HG03066 (cell line): ENCODE measurements around the gene NUP85.
A peak's percentile ranks its signal among the peaks of the same experiment; 100 is the strongest.
"Not testable (repeated sequence)": the region's sequence is repeated elsewhere in the genome, so short reads cannot be mapped to it uniquely, and the experiment has no call there.

ENCODE experiments used
- ATAC-seq: cut with Tn5 transposase; IDR thresholded peaks from one replicate; pipeline ENCODE4 v1.9.1; 2021; ENCODE audit warnings: low read depth; ENCODE audit not compliant: unreplicated experiment

Gene NUP85

DNA sequence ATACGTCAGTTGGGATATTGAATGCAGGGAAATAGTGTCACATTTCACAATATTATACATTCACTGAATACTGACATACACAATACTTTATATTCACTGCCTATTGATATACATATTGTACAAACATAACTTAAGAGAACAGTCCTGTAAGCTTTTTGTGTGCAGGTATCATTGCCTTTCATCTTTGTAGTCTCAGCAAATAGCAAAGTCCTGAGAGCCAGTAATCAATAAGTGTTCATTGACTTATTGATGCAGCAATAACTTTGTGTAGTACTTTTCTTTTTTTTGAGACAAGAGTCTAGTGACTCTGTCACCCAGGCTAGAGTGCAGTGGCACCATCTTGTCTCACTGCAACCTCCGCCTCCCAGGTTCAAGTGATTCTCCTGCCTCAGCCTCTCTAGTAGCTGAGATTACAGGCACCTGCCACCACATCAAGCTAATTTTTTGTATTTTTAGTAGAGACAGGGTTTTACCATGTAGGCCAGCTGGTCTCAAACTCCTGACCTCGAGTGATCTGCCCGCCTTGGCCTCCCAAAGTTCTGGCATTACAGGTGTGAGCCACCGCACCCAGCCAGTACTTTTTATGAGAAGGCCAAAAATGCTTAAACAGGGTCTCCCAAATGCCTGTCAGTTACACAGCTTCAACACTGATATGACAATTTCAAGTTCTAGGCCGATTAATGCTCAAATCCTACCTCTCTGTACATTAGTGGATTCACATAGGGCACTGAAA, 5.4 kb upstream of the NUP85 start:
- ATAC-seq: no peak

DNA sequence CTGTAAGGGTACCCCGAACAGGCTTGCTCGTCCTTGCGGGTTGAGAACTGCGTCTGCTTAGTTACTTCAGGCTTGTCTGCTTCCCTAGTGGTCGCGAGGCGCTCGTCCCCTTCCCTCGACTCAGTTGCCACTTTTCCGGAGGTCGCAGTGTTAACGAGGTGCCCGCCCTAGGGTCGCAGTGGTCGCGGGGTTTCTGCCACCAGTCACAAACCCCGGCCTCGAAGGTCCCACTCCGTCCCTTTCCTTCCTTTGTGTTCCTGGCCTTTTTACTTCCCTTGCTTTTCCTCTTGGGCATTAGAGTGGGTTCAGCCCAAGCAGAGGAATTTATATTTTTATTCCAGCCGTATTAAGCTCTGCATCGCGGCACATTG, 299 bp downstream of the NUP85 start:
- ATAC-seq: peak; percentile 21

DNA sequence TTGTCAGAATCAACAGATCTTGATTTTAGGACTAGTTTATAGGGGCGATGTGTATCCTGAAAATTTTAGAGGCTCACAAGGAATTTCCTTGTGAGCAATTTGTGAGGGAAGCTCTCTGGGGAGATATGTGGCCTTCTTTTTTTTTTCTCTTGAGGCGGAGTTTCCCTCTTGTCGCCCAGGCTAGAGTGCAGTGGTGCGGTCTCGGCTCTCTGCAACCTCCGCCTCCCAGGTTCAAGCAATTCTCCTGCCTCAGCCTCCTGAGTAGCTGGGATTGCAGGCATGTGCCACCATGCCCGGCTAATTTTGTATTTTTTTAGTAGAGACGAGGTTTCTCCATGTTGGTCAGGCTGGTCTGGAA, 1.6 kb downstream of the NUP85 start:
- not testable (repeated sequence) for ATAC-seq

DNA sequence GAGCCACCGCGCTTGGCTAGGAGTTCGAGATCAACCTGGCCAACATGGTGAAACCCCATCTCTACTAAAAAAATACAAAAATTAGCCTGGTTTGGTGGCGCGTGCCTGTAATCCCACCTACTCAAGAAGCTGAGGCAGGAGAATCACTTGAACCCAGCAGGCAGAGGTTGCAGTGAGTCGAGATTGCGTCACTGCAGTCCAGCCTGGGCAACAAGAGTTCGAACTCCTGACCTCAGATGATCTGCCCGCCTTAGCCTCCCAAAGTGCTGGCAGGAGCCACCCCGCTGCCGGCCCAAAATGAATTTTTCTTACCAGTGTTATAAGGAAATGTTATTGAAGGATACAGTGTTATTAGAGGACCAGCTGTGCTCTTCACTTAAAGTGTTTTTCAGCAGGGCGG, 2.3 kb downstream of the NUP85 start:
- ATAC-seq: no peak

DNA sequence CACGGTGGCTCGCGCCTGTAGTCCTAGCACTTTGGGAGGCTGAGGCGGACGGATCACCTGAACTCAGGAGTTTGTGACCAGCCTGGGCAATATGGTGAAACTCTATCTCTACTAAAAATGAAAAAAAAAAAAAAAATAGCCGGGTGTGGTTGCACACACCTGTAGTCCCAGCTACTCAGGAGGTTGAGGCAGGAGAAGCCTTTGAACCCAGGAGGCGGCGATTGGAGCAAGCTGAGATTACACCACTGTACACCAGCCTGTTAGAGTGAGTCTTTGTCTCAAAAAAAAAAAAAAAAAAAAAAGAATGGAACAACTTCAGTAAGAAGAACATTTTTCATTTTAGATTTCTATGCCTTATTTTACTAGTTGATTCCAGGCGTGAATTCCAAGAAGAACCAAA, 2.7 kb downstream of the NUP85 start:
- no peak for ATAC-seq

DNA sequence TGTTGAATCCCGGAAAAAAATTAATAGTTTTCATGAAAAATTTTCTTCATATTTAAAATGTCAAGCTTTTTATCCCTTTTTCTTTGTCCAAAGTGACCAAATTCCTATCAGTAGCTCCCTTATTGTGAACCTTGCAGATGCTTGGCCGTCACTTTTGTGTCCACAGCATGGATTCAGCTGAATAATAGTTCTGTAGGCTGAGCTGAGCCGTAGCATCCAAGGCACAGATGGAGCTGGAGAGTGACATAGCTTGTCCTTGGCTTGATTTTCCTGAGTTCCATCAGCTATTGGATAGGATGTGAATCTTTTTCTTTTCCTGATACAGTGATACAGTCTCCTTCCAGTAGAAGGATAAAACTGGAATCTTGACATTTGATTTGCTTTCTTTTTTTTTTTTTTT, 3.6 kb downstream of the NUP85 start:
- no peak for ATAC-seq

DNA sequence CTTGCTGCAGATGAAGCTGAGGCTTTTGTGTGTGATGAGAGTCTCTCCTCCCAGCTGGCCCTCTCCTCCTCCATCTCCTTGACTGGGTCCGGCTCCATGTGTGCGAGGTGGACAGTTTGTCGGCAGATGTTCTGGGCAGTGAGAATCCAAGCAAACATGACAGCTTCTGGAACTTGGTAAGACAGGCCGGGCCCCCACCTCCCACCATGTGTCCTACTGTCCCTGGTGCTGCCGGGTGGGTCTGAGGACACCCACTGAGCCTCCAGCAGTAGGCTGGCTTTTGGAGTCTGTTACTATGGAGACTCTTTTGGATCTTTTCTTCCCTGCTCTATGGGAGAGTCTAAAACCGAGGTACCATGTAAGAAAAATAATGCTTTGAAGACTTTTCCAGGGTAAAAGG, 12.7 kb downstream of the NUP85 start:
- no peak for ATAC-seq

DNA sequence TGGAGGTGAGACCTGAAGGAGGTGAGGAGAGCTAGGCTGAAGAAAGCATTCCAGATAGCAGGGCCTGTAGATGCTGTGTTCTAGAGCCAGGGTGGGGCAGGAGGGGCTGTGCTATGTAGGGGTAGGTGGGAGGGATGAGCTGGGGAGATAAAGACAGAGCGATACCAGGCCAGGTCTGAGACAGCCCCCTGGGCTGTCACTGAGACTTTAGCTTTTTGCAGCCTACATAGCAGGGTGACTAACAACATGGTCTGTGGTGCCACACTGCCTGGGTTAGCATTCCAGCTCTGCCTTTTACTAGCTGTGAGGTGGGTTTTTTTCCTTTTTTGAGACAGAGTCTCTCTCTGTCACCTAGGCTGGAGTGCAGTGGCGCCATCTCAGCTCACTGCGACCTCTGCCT, 14.3 kb downstream of the NUP85 start:
- no peak for ATAC-seq

DNA sequence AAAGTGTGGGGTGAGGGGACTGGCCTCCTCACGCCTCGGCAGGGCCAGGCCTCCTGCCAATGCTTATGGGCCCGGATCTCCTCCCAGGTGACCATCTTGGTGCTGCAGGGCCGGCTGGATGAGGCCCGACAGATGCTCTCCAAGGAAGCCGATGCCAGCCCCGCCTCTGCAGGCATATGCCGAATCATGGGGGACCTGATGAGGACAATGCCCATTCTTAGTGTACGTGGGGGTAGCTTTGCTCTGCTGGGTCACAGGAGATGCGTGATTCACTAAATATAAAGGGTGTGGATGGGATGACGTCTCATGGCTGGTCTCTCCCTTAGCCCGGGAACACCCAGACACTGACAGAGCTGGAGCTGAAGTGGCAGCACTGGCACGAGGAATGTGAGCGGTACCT, 19.5 kb downstream of the NUP85 start:
- no peak for ATAC-seq

DNA sequence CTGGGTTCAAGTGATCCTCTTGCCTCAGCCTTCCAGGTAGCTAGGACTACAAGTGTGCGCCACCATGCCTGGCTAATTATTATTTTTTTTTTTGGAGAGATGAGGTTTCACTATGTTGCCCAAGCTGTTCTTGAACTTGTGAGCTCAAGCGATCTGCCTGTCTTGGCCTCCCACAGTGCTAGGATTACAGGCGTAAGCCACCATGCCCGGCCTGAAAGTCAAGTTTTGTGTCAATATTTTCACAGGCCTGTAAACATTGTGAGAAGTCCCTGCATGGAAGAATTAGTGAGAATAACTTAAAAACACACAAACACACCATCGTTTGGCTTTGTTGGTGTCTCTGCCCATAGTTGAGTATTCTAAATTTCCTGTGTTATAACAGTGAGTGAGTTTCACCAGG, 22.2 kb downstream of the NUP85 start:
- no peak for ATAC-seq

DNA sequence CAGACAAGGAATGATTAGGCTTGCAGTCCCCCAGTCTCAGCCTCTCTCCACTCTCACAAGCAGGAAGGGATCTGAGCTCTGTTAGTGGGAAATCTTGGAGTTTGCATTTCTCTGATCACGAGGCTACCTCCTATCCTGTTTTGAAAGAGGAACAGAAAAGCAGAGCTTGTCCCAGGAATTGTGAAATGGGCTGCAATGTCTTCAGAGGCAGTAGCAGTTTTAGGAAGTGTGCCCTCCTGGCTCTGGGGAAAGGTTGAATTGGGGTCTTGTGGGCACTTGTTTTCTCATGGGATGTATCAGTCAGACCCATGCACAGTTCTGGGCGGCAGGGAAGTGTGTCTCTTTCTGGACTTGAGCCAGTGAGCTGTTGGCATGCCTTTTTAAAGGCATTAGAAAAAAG, 22.8 kb downstream of the NUP85 start:
- no peak for ATAC-seq

DNA sequence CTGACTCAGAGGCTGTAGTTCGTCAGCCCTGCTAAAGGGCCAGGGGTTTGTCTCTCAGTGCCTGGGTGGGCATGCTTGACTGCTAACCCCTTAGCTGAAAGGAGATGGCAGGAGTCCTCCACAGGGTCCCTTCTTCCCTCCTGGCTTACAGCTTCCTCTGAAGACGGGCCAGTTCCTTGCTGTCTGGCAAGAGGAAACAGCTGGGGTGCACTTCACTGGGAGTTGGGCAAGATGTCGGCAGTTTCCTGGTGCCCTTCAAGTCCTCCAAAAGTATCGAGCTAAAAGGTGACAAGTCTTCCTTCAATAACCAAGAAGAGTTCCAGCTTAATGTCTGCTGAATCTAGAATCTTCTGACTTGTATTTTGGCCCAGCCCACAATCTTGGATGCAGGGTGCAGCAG, 23.4 kb downstream of the NUP85 start:
- ATAC-seq: no peak

DNA sequence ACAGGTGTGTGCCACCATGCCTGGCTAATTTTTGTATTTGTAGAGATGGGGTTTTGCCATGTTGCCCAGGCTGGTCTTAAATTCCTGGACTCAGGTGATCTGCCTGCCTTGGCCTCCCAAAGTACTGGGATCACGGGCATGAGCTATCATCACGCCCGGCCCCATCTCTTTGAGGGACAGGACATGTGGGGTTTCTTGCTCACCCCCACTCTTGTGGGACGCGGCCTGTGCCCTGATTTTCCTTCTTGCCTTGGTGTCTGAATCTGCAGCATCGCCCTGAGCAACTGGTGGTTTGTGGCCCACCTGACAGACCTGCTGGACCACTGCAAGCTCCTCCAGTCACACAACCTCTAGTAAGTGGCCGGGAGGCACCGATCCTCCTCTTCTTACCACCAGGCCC, 25.6 kb downstream of the NUP85 start:
- no peak for ATAC-seq

DNA sequence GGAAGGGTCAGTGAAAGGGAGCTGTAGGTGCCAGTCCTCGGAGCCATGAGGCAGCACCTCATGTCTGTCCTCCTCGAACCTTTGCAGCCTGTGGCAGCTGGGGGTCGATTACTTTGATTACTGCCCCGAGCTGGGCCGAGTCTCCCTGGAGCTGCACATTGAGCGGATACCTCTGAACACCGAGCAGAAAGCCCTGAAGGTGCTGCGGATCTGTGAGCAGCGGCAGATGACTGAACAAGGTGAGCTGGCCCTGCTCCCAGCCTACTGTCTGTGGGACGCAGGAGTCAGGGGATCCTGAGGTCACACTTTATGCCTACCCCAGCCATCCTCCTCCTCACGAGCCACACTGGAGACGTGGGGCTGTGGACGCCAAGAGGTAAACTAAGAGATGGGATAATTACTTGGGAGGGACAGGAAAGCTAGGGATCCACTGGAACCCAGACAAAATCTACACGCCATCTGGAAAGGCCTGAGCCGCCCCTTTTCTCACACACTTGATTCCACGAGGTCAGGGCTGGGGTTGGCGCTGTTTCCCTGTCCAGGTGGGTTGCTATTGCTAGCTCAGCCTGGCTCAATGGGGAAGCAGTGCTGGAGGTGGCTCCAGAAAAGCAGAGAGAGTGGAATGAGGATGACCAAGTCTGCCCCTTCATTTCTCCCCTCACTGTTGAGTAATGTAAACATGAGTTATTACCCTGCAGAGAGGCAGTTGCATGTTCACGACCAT, 26.4 kb downstream of the NUP85 start:
- ATAC-seq: no peak

DNA sequence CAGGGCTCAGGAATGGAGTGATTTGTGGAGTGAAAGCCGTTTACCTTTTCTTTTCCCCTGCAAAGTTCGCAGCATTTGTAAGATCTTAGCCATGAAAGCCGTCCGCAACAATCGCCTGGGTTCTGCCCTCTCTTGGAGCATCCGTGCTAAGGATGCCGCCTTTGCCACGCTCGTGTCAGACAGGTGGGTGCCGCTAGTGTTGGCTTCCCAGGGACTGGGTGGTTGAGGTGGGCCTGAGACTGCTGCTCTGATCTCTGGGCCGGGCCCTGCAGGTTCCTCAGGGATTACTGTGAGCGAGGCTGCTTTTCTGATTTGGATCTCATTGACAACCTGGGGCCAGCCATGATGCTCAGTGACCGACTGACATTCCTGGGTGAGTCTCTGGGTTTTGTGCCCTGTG, 27.3 kb downstream of the NUP85 start:
- ATAC-seq: no peak

DNA sequence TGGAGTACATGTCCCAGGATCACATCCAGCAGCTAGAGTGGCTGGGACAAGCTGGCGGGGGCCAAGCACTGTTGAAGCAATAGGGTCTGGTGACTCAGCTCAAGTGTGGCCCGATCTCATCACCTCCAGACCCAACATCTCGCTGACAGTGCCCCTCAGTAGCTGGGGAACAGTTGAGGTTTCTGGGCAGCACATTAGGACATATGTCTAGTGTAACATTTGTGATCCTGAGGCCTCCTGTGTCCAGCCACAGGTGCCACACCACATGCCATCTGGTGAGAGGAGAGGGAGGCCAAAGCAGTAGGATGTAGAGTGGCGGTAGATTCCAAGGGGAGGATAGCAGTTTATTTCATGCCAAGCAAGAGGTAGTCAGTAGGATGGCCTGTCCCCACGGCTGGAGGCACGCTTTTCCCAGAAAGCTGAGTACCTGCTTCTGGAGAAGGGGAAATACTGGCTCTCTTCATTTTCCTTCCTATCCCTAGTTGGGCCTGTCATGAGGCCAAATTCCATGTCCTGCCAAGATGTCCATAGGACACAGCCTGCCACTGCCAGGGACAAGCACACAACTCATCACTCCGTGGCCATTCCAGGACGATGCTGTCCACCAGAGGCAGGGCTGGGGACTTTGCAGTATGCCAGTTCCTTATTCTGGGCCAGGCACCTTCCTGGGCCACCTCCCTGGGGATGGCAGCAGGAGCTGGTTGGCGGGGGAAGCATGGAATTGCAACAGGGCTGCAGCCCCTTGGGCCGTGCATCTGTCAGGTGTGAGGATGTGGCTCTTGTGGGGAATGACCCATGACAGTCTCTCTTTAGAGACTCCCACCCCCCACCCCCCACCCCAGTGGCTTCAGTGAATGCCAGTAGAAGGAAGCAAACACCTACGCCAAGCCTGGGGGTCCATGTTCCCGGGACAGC, 31.9 kb downstream of the NUP85 start:
- no peak for ATAC-seq

DNA sequence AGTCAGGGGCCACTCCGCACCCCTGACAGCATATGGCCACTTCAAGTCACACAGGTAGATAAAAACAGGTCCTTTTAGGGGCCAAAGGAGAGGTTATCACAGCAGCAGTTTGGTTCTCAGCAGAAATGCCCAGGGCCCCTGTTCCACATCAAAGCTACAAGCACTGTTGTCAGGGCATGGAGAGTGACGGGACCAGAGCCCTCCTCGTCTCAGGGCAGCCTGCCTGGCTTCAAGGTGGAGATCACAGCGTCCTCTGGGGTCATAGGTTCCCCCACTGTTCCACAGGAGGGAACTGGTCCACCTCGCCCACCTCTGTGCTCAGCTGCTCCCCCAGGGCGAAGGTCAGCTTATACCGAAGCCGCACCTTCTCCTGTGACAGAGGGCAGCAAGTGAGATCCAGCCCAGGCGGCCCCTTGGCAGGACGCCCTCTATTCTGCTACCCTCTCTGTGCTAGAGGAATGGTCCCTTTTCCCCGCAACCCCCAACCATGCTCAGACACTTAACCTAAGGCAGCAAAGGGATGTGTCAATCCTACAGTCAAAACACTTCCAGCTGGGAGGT, 32.6 kb downstream of the NUP85 start:
- ATAC-seq: no peak

DNA sequence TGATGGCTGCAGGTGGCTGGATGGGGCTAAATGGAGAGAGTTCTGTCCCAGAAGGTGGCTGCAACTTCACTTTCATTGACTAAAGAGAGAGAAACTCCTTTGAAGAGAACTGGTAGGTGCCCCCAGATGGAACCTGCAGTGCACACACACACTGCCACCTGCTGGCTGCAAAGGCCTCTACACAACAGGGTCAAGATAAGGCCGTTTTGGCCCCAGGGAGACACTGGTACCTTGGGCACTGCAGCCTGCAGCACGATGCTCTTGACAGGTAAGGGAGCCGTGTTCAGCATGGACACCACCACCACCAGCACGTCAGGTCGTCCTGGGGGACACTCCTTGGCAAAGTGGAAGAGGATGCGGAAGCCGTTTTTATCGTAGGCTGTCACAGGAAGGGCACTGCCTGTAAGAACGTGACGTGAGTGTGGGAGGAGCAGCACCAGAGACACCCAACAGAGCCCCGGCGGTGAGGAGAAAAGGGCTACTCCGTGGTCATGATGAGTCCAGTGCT, 33.3 kb downstream of the NUP85 start:
- no peak for ATAC-seq

DNA sequence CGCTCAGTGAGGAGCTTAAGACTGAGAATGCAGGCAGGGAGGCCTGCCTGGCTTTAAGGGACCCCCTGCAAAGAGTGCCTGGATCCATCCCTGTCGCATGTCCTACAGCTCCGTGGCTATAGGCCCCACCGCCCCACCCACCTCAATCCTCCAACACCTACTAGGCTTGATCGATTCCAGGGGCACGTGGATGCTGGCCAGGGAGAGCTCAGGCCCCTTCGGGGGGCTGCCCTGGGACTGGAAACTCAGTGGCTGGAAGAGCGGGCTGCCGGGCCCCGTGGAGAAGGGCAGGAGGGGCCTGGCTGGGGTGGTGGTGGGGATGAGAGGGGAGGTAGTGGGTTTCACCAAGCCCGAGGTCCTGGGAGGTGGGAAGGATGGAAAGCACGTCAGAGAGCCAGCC, 33.7 kb downstream of the NUP85 start:
- no peak for ATAC-seq

DNA sequence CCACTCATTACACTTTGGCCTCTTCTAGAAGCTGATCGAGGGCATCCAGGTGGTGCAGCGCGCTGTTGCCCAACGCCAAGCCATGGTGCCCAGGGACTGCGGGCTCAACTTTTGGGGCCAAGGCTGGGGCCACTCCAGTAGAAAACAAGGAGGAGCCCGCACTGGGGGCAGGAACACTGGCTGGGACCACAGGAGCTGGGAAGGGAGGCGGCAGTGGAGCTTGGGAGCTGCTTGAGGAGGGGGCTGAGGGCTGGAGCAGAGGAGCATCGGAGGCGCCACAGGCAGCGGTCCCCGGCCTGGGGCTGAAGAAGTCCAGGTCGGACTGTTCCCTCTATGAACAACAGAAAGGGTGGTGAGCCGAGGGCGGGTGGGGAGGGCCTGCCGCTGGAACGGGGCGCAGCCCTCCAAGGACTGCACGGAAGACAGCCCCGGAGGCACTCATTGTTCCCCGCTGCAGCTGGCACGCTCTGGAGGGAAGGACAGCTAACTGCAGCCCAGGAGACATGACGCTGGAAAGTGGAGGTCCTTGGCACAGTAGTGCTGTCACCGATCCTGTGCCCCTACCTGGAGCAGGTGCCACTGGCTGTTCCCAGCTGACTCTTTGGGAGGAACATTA, 34.4 kb downstream of the NUP85 start:
- ATAC-seq: no peak
